Endothelial cell of umbilical vein (primary cell): ENCODE data around the gene SPTBN5. TPM values are rescaled to one million over a fixed set of nuclear protein-coding genes. Genes with fewer than 3 reads are reported as not detected.

Experiments
- BruUV-seq: library from RNA; stranded (reverse); fragments of 400-500 nt; replicated peaks from 2 replicates; lab custom pipeline; 2021; lab: Mats Ljungman, UMichigan
- CTCF ChIA-PET: fragments of 300-600, 350-600 bp; sonication (Branson Sonifier 250); formaldehyde crosslinking; loops from one replicate; lab custom pipeline; 2021; ENCODE audit warnings: antibody characterized with exemption, inconsistent platforms; lab: Charles Lee
- POLR2A ChIA-PET: fragments of 300-600, 350-600 bp; sonication (Branson Sonifier 250); formaldehyde crosslinking; loops from one replicate; lab custom pipeline; 2021; ENCODE audit warnings: antibody characterized with exemption, inconsistent platforms; lab: Charles Lee
- DNase-seq: peaks from one replicate; pipeline ENCODE4 v3.0.0-alpha.2; 2011; ENCODE audit warnings: low read depth, low spot score
- FAIRE-seq: peaks from 2 replicates; lab custom pipeline; 2011; peaks lifted over from hg19 to GRCh38; lab: Jason Lieb, UNC
- H2AFZ ChIP-seq: 2 replicates; pipeline ENCODE4 v1.6.0; 2012; ENCODE audit warnings: low read depth, low read length, control low read depth, inconsistent platforms
- H3K27ac ChIP-seq: 2 replicates; pipeline ENCODE4 v1.5.1; 2011; ENCODE audit warnings: low read depth, mild to moderate bottlenecking, control low read depth, low read length, moderate library complexity; ENCODE audit not compliant: insufficient read depth
- H3K27me3 ChIP-seq, 2 experiments: 2 replicates each; pipeline versions ENCODE4 v1.6.0 to v1.6.1; 2011; ENCODE audit warnings: low read length in 2 of 2, mixed read lengths in 1 of 2; ENCODE audit not compliant: control insufficient read depth in 2 of 2, insufficient read depth in 2 of 2
- H3K36me3 ChIP-seq, 2 experiments: 2 replicates in 1 of 2; 3 replicates in 1 of 2; pipeline ENCODE4 v1.5.1; 2011; ENCODE audit warnings: low read length in 2 of 2, mild to moderate bottlenecking in 1 of 2, moderate library complexity in 1 of 2; ENCODE audit not compliant: control insufficient read depth in 2 of 2, insufficient read depth in 2 of 2; ENCODE audit errors: extremely low read depth in 1 of 2
- H3K4me1 ChIP-seq: 3 replicates; pipeline ENCODE4 v1.5.1; 2011; ENCODE audit warnings: mild to moderate bottlenecking, low read length; ENCODE audit not compliant: control insufficient read depth, insufficient read depth; ENCODE audit errors: extremely low read depth
- H3K4me2 ChIP-seq: 2 replicates; pipeline ENCODE4 v1.6.1; 2011; ENCODE audit warnings: low read length, control low read depth, mixed read lengths; ENCODE audit not compliant: insufficient read depth
- H3K4me3 ChIP-seq, 3 experiments: fragments of 200-600 bp in 1 of 3; sonication (generic), shearing (Covaris generic) in 1 of 3; replicated peaks in 1 of 3; 2 replicates each; pipeline ENCODE4 v1.5.1; 2011 to 2016; ENCODE audit warnings: control low read depth in 3 of 3, low read length in 3 of 3, mild to moderate bottlenecking in 2 of 3, inconsistent platforms in 1 of 3, low read depth in 1 of 3, moderate library complexity in 1 of 3; ENCODE audit not compliant: insufficient read depth in 1 of 3
- H3K79me2 ChIP-seq: 2 replicates; pipeline ENCODE4 v1.6.0; 2012; ENCODE audit warnings: low read length, inconsistent platforms; ENCODE audit not compliant: control insufficient read depth, insufficient read depth
- H3K9ac ChIP-seq: replicated peaks from 2 replicates; pipeline ENCODE3; 2011; ENCODE audit warnings: low read length, control low read depth; ENCODE audit not compliant: insufficient read depth; ENCODE audit errors: extremely low read depth
- H3K9me1 ChIP-seq: replicated peaks from 3 replicates; pipeline ENCODE4 v1.6.0; 2011; ENCODE audit warnings: mild to moderate bottlenecking, low read length; ENCODE audit not compliant: control insufficient read depth, insufficient read depth; ENCODE audit errors: extremely low read depth
- H3K9me3 ChIP-seq: replicated peaks from 2 replicates; pipeline ENCODE4 v1.5.1; 2012; ENCODE audit warnings: low read length, inconsistent platforms; ENCODE audit not compliant: control insufficient read depth, insufficient read depth
- H4K20me1 ChIP-seq: replicated peaks from 2 replicates; pipeline ENCODE3; 2011; ENCODE audit warnings: mild to moderate bottlenecking, low read length; ENCODE audit not compliant: control insufficient read depth, insufficient read depth; ENCODE audit errors: extremely low read depth
- CTCF ChIP-seq, 2 donors: IDR thresholded peaks; 1 replicate in 1 of 2; 2 replicates in 1 of 2; pipeline ENCODE4 v1.5.1; 2011; ENCODE audit warnings: low read length in 2 of 2, mild to moderate bottlenecking in 2 of 2, moderate library complexity in 2 of 2, control low read depth in 1 of 2, inconsistent platforms in 1 of 2, low read depth in 1 of 2; ENCODE audit not compliant: insufficient read depth in 1 of 2; ENCODE audit errors: extremely low read depth in 1 of 2
- EZH2 ChIP-seq: IDR thresholded peaks from 2 replicates; pipeline ENCODE4 v1.6.1; 2012; ENCODE audit warnings: borderline replicate concordance, low read depth, mild to moderate bottlenecking, moderate library complexity, low read length, inconsistent platforms; ENCODE audit not compliant: severe bottlenecking
- FOS ChIP-seq: IDR thresholded peaks from 2 replicates; pipeline ENCODE4 v1.6.1; 2011; ENCODE audit warnings: mild to moderate bottlenecking, low read length, moderate library complexity, borderline replicate concordance; ENCODE audit not compliant: insufficient read depth
- GATA2 ChIP-seq: IDR thresholded peaks from 2 replicates; pipeline ENCODE4 v1.7.0; 2011; ENCODE audit warnings: low read depth, mild to moderate bottlenecking, moderate library complexity, mixed read lengths, low read length; ENCODE audit not compliant: insufficient read length, insufficient read depth
- JUN ChIP-seq: IDR thresholded peaks from 2 replicates; pipeline ENCODE4 v1.6.1; 2011; ENCODE audit warnings: borderline replicate concordance, low read depth; ENCODE audit not compliant: insufficient read length, insufficient read depth
- MAX ChIP-seq: IDR thresholded peaks from 2 replicates; pipeline ENCODE4 v1.6.1; 2011; ENCODE audit not compliant: insufficient read depth, insufficient read length
- MYC ChIP-seq: IDR thresholded peaks from one replicate; pipeline ENCODE4 v1.6.1; 2011; ENCODE audit warnings: mild to moderate bottlenecking, low read depth, low read length
- POLR2A ChIP-seq: IDR thresholded peaks from 2 replicates; pipeline ENCODE4 v1.6.1; 2012; ENCODE audit warnings: low read depth, mild to moderate bottlenecking, control low read depth, low read length
- POLR2AphosphoS5 ChIP-seq: IDR thresholded peaks from 2 replicates; pipeline ENCODE4 v1.6.1; 2012; ENCODE audit warnings: low read depth, mild to moderate bottlenecking, control low read depth, low read length, moderate library complexity; ENCODE audit not compliant: insufficient read depth
- dilution Hi-C: fragments of 300-500 bp; cut with MboI; formaldehyde crosslinking; loops from one replicate; pipeline ENCODE4 v1.15.0; 2019; ENCODE audit warnings: low sequenced_read_pairs; ENCODE audit not compliant: extremely low pct_ligation_motif_present
- intact Hi-C: fragments of 100-400 bp; cut with micrococcal nuclease; formaldehyde crosslinking; loops from one replicate; pipeline ENCODE4 v1.10.0; 2022
- polyA plus RNA-seq, 4 experiments: library from polyadenylated mRNA; depleted of rRNA in 3 of 4; stranded (reverse) in 3 of 4; unstranded in 1 of 4; fragments of >200 nt; gene quantifications; 2 replicates each; pipeline versions ENCODE4 v1.2.1 to v1.2.3, GENCODE V29; 2011 to 2012; ENCODE audit warnings: missing spikeins in 1 of 4
- total RNA-seq: library from RNA; stranded (reverse); gene quantifications from 2 replicates; pipeline ENCODE4 v1.2.3, GENCODE V29; 2021

SPTBN5 gene
- total and polyA plus RNA-seq, 2 donors (not counting 3 experiments of a cell fraction or from before 2014, with no cell fraction given) = 12.0 to 19.0 TPM

- Histone ChIP-seq H3K79me2 (no peaks in the 10 kb centered on the region), H3K27ac (no peak overlapping the region), H4K20me1 (no peaks in the 10 kb centered on the region), H3K36me3 (peaks cover 3 to 37% of the 10 kb centered on the region in 2 experiments), H3K9ac (no peak overlapping the region), H3K9me3 (no peaks in the 10 kb centered on the region), H2AFZ (no peak overlapping the region), H3K4me3 (no peak overlapping the region), H3K4me2 (no peak overlapping the region), H3K27me3 (no peaks in the 10 kb centered on the region), H3K4me1 (no peaks in the 10 kb centered on the region), H3K9me1 (no peaks in the 10 kb centered on the region)
- CTCF ChIA-PET = no interaction called here
- POLR2A ChIA-PET = no interaction called here
- no TSS peak for BruUV-seq
- TF ChIP-seq JUN (no peak), MAX (no peak), GATA2 (no peak), FOS (no peak), EZH2 (no peak), POLR2AphosphoS5 (no peak), POLR2A (no peak), CTCF (IDR thresholded peaks at IDR 0.05; ENCODE audit: extremely low read depth in 1 of 2, insufficient read depth in 1 of 2, low read depth in 1 of 2, low read length in 2 of 2) (no peak), MYC (no peak)
- dilution Hi-C loops (no loop called here), intact Hi-C loops (no loop called here)
- FAIRE-seq = no peak
- DNase-seq = no peak
Observed at GRCh38 chr15:41879321-41879845, 14.5 kb downstream of the SPTBN5 start.
